ENCODE results near the gene MYH7.

DNA sequence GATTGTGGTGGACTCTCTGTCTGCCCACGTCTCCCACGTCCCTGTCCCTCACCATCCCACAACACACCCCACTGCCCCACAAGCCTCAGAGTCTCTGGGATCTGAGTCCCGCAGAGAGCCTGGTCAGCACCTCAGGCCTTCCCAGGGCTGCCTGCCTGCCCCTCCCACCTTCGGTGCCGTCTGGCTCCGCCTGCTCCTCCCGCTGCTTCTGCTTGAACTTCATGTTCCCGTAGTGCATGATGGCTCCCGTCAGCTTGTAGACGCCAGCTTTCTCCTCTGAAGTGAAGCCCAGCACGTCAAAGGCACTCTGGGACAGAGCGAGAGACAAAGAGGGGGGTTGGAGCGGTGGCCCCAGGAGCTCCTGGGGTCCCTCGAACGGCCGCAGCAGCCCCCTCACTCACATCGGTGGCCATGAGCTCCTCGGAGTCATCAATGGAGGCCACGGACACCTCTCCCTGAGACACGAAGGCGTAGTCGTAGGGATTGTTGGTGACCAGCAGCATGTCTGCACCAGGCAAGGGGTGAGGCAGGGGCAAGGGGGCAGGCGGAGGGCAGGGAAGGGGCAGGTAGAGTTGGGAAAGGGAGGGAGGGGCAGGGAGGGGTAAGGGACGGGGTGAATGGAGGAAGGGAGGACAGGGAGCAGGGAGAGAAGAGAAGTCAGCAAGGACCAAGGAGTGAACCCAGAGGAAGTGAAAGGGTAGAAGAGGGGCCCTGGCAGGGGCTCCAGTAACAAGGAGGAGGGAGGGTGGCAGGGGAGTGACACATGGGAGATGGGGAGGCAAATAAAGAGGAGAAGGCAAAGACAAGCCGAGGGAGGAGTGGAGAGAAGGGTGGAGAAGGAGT is 32.9 kb downstream of the MYH7 start:
- no peak for TF ChIP-seq POLR2AphosphoS5 (IDR thresholded peaks at IDR 0.05; ENCODE audit: borderline replicate concordance, low read depth, low read length)
- no peak for TF ChIP-seq EZH2 (IDR thresholded peaks at IDR 0.05)
- TF ChIP-seq FOXP2 (optimal IDR thresholded peaks at IDR 0.05; ENCODE audit: control extremely low read depth, extremely low read length, insufficient read depth) = no peak

All from SK-N-MC (cell line).